ENCODE results near the gene MEF2B.

GRCh38 chr19:19176950-19177349 lies 6.9 kb upstream of the MEF2B start:
- TF ChIP-seq EZH2 (IDR thresholded peaks at IDR 0.05; ENCODE audit: borderline replicate concordance, insufficient read depth, low read length, poor library complexity, severe bottlenecking) (no peak), CTCF (IDR thresholded peaks at IDR 0.05; ENCODE audit: poor library complexity, severe bottlenecking) (no peak), MXI1 (conservative IDR thresholded peaks at IDR 0.05; ENCODE audit: poor library complexity, severe bottlenecking) (no peak), POLR2AphosphoS5 (IDR thresholded peaks at IDR 0.05) (no peak), TAF1 (IDR thresholded peaks at IDR 0.05; ENCODE audit: low read depth) (no peak)
- TF ChIP-seq, protein P1, sequence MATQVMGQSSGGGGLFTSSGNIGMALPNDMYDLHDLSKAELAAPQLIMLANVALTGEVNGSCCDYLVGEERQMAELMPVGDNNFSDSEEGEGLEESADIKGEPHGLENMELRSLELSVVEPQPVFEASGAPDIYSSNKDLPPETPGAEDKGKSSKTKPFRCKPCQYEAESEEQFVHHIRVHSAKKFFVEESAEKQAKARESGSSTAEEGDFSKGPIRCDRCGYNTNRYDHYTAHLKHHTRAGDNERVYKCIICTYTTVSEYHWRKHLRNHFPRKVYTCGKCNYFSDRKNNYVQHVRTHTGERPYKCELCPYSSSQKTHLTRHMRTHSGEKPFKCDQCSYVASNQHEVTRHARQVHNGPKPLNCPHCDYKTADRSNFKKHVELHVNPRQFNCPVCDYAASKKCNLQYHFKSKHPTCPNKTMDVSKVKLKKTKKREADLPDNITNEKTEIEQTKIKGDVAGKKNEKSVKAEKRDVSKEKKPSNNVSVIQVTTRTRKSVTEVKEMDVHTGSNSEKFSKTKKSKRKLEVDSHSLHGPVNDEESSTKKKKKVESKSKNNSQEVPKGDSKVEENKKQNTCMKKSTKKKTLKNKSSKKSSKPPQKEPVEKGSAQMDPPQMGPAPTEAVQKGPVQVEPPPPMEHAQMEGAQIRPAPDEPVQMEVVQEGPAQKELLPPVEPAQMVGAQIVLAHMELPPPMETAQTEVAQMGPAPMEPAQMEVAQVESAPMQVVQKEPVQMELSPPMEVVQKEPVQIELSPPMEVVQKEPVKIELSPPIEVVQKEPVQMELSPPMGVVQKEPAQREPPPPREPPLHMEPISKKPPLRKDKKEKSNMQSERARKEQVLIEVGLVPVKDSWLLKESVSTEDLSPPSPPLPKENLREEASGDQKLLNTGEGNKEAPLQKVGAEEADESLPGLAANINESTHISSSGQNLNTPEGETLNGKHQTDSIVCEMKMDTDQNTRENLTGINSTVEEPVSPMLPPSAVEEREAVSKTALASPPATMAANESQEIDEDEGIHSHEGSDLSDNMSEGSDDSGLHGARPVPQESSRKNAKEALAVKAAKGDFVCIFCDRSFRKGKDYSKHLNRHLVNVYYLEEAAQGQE (IDR thresholded peaks at IDR 0.05; ENCODE audit: borderline replicate concordance) = no peak
